Fibroblast of skin of scalp (primary cell): Measurements from ENCODE around the gene RPS17.
A peak's percentile ranks its signal among the peaks of the same experiment; 100 is the strongest.
"Not testable (repeated sequence)": the region's sequence is repeated elsewhere in the genome, so short reads cannot be mapped to it uniquely, and the experiment has no call there.

Source experiments
- DNase-seq: peaks from one replicate; pipeline ENCODE4 v3.0.0-alpha.2; 2013

RPS17 gene

GRCh38 chr15:82545478-82545877, 5.2 kb upstream of the RPS17 start:
- no peak for DNase-seq

GRCh38 chr15:82545002-82545401, 4.7 kb upstream of the RPS17 start:
- no peak for DNase-seq

GRCh38 chr15:82544431-82544830, 4.2 kb upstream of the RPS17 start:
- no peak for DNase-seq

- peak; percentile 93 for DNase-seq
These were observed 2.9 kb upstream of the RPS17 start for GRCh38 chr15:82543160-82543559.

- DNase-seq = no peak
These were observed 751 bp upstream of the RPS17 start for GRCh38 chr15:82540984-82541431.

GRCh38 chr15:82539691-82540054, 584 bp downstream of the RPS17 start:
- DNase-seq = no peak

- no peak for DNase-seq
These were observed 1.1 kb downstream of the RPS17 start for GRCh38 chr15:82538961-82539690.

- no peak for DNase-seq
These were observed 2.8 kb downstream of the RPS17 start for GRCh38 chr15:82537351-82537908.

- DNase-seq = no peak
These were observed 3.6 kb downstream of the RPS17 start for GRCh38 chr15:82536409-82537350.

GRCh38 chr15:82535566-82536408, 4.5 kb downstream of the RPS17 start:
- DNase-seq = no peak

GRCh38 chr15:82535151-82535550, 5.1 kb downstream of the RPS17 start:
- DNase-seq = not testable (repeated sequence)

GRCh38 chr15:82534457-82534861, 5.8 kb downstream of the RPS17 start:
- DNase-seq = not testable (repeated sequence)

GRCh38 chr15:82533801-82534200, 6.5 kb downstream of the RPS17 start:
- no peak for DNase-seq

- no peak for DNase-seq
These were observed 7.2 kb downstream of the RPS17 start for GRCh38 chr15:82532991-82533481.

- DNase-seq = no peak
These were observed 7.8 kb downstream of the RPS17 start for GRCh38 chr15:82532383-82532990.

GRCh38 chr15:82531496-82532382, 8.5 kb downstream of the RPS17 start:
- no peak for DNase-seq

GRCh38 chr15:82530606-82531379, 9.5 kb downstream of the RPS17 start:
- peak; percentile 61 for DNase-seq

- DNase-seq = no peak
These were observed 10.3 kb downstream of the RPS17 start for GRCh38 chr15:82530006-82530405.

GRCh38 chr15:82513587-82513986, 26.7 kb downstream of the RPS17 start:
- DNase-seq = not testable (repeated sequence)

- peak; percentile 20 for DNase-seq
These were observed 32.6 kb downstream of the RPS17 start for GRCh38 chr15:82507693-82508092.
